Posterior cingulate gyrus (tissue), 11 donors: ENCODE data around the gene VSIG10L.

Source experiments
- DNase-seq, 10 donors: peaks; one replicate each; pipeline versions ENCODE4 v3.0.0 to v3.0.0-alpha.2; 2020 to 2021; ENCODE audit warnings: mixed read lengths in 3 of 10
- intact Hi-C: fragments of 100-400 bp; cut with DNase I; formaldehyde crosslinking; loops from one replicate; pipeline ENCODE4 v1.15.1; 2023

VSIG10L gene

DNA sequence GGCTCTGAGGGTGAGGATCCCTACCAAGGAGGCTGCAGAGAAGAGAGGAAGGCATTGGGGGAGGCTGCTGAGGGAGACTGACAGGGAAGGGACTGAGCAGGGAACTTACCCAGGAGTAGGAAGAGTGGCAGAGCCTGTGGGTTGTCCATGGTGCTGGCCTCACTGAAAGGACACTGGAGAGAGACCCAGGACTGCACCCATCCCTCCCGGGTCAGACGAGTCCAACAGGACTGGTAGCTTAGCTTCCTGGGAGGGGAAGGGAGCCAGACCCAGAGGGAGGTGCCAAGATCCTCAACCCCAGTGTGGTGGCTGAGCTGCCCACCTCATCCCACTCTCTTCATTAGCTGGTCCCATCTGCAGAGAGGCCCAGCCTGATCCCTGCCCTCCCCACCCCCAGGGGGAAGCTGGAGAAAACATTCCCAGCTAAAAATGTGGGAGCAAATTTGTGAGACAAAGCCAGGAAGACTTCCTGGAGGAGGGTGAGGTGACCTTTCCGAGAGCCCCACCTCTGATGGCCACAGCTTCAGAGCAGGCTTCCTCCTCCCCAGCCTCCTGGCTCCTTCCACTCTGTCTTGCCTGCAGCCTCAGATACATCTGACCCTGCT, at the start of gene VSIG10L:
Gene VSIG10L, minus strand, starts transcription at position 164 of the 605 bp plus-strand sequence. Its CDS starts 15 bp downstream, at position 149.
- intact Hi-C loops: no loop called here
- peak in 3 of 10 donors; percentile 37 to 69 (median 51) for DNase-seq

- intact Hi-C loops: loop anchor here (10.0 kb wide), 1 partner anchor 264 kb away; no protein-coding TSS in a partner anchor
- no peak for DNase-seq
Observed at GRCh38 chr19:51391073-51391611, 49.2 kb upstream of the VSIG10L start.

DNA sequence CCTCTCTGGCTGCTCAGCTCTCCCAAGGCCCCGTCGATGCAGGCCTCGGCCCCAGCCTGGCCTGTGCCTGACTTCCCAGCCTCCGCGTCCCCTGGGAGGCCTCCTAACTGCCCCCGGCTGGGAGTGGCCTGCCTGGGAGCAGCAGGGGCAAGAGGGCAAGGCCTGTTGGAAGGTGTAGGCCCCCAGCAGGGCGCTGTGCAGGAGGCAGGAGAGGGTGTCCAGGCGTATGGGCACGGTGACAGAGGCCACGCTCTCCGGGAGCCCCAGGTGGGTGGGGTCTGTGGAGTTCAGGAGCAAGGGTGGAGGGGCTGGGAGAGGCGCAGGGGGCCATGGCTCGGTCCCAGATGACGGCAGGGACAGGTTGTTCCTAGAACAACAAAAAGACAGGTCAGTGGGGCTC, 47.2 kb upstream of the VSIG10L start:
- peak in 2 of 10 donors; percentile 49 to 79 for DNase-seq
- intact Hi-C loops: no loop called here

- intact Hi-C loops: no loop called here
- peak in 2 of 10 donors; percentile 12 to 48 for DNase-seq
Observed at GRCh38 chr19:51387924-51388389, 46.0 kb upstream of the VSIG10L start, which contains the start of gene LIM2. TSS of gene LIM2 (minus strand) at chr19:51387974. CDS start at chr19:51387443, 531 bp downstream.

DNA sequence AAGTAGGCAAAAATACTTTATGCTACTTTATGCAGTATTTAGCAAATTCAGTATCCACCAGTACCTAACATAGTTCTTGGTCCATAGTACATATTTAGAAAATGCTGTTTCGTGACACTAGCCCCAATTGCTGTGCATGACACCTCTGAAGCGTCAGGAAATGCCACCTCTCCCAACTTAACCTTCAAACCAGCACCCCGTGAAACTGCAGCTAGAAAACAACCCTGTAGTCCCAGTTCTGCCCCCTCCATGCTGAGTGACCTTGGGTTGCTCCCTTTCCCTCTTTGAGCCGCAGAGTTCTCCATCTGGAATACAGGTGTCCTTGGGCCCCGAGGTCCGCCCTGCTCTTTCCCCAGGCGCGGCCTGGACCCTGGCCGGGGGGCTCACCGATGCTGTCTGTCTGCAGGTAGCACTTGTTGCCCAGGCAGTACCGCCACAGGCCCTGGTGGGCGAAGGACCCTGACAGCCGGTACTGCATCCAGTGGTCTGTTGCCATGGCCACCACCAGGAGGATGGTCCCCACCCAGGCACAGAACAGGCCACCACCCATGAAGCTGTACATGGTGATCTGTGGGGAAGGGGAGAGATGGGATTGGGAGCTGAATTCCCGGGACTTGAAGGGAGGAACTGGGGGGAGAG, 45.1 kb upstream of the VSIG10L start:
- DNase-seq: peak in 2 of 10 donors; percentile 56 to 76
- intact Hi-C loops: no loop called here

DNA sequence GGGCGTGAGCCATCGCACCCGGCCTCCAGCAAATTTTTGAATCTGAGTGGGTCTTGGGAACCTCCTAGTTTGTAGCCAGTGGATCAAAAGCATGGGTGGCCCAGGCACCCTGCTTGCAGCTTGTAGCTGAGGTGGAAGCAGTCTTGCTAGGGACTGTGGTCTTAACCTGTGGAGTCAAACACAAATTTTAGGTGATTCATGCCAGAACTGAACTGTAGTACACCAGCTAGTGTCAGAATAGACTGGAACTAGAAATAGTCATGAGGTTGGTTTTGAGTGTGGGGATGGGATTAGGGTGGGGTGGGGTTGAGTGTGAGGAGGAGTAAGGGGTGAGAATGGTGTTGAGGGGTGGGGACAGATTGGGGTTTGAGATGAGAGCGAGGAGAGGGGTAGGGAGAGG, 40.1 kb upstream of the VSIG10L start:
- peak in 1 of 10 donors; percentile 32 for DNase-seq
- intact Hi-C loops: no loop called here

DNA sequence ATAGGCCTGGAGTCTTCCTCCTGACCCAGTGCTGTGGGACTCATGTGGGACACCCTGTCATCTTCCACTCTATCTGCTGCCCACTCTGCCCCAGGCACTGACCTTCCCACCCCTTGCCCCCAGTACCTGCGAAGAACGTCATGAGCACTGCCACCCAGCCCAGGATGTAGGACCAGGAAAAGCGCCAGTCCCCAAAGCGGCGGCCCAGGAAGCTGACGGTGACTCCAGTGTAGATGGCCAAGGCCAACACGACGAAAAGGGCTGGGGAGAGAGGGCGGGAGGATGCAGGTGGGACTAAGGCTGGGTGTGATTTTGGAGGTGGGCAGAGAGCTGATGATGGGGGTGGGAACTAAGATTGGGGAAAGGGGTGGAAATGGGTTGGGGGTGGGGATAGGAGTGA, 38.4 kb upstream of the VSIG10L start:
- DNase-seq: peak in 3 of 10 donors; percentile 39 to 61 (median 58)
- intact Hi-C loops: no loop called here

DNA sequence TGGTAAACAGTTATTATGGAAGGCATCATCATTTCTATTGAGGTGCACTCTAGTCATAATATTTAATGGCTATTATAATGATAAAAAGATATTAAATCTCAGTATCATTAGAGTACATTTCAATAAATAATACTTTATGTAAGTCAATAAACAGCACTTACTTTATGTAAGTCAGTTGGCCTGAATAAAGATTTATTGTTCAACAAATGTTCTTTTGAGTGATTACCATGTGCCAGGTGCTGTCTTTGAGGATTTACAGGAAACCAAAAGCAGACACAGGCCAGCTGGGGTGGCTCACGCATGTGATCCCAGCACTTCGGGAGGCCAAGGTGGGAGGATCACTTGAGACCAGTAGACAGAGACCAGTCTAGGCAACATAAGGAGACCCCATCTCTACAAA, 35.5 kb upstream of the VSIG10L start:
- no peak for DNase-seq
- intact Hi-C loops: no loop called here

DNA sequence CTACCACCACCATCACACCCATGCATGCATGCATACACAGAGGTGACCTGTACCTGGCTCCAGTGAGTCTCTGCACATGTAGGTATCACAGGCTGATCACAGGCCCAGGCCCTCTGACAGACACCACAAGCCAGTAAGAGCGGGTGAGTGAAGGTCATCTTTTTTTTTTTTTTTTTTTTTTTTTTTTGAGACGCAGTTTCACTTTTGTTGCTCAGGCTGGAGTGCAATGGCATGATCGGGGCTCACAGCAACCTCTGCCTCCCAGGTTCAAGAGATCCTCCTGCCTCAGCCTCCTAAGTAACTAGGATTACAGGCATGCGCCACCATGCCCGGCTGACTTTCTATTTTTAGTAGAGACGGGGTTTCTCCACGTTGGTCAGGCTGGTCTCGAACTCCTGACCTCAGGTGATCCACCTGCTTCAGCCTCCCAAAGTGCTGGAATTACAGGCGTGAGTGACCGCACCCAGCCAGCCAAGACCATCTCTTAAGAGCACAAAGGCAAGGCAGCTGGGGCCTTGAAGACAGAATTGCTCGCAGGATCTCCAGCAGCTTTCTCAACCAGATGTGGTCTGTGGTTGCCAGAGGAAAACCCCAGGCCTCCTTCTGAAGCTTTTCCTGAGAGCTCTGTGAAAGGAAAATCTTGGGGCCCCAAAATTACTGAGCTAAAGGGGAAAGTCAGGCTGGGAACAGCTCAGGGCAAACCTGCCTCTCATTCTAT, 33.7 kb upstream of the VSIG10L start:
- intact Hi-C loops: no loop called here

GRCh38 chr19:51372649-51373504, 30.9 kb upstream of the VSIG10L start, which contains the start of gene NKG7:
TSS of gene NKG7 (minus strand) at chr19:51372654. CDS start at chr19:51372535, 119 bp downstream.
- peak in 3 of 10 donors; percentile 10 to 42 (median 18) for DNase-seq

More for the DNA sequence above, 33.7 kb upstream of the VSIG10L start:
- DNase-seq: peak in 3 of 10 donors; percentile 17 to 37 (median 29)

GRCh38 chr19:51372021-51372648, 30.2 kb upstream of the VSIG10L start:
- DNase-seq: peak in 3 of 10 donors; percentile 59 to 69 (median 64)
- intact Hi-C loops: no loop called here

More at GRCh38 chr19:51372649-51373504, 30.9 kb upstream of the VSIG10L start, which contains the start of gene NKG7:
- intact Hi-C loops: no loop called here

- peak in 2 of 10 donors; percentile 49 to 67 for DNase-seq
Observed at GRCh38 chr19:51371186-51371690, 29.3 kb upstream of the VSIG10L start.

GRCh38 chr19:51370230-51370629, 28.3 kb upstream of the VSIG10L start:
- DNase-seq: peak in 2 of 10 donors; percentile 9 to 39

More at GRCh38 chr19:51371186-51371690, 29.3 kb upstream of the VSIG10L start:
- intact Hi-C loops: no loop called here

GRCh38 chr19:51368366-51369282, 26.7 kb upstream of the VSIG10L start, which contains the start of gene CLDND2:
TSS of gene CLDND2 (minus strand) at chr19:51369003. CDS start at chr19:51368577, 426 bp downstream.
- DNase-seq: peak in 3 of 10 donors; percentile 72 to 88 (median 79)
- intact Hi-C loops: no loop called here

More at GRCh38 chr19:51370230-51370629, 28.3 kb upstream of the VSIG10L start:
- intact Hi-C loops: no loop called here

- intact Hi-C loops: loop anchor here (2.0 kb wide), 1 partner anchor 29 kb away; no protein-coding TSS in a partner anchor
- DNase-seq: peak; percentile 96 to 100 (median 98)
Observed at GRCh38 chr19:51367565-51368365, 25.8 kb upstream of the VSIG10L start.

DNA sequence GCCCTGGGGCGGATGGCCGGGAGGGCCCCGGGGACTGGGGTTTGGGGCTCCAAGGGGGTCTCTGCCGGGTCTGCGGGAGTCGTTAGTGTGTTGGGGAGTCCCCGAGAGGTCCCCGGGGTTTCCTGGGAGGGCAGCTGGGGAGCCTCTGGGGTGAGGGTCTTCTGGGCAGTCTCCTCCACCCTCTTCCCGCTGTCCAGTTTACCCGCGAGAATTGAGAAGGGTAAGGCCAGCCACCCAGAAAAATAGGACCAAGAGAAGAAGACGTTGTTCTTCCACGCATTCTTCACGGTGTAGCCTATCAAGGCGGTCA, 25.3 kb upstream of the VSIG10L start:
- intact Hi-C loops: loop anchor here (2.0 kb wide), 1 partner anchor 28 kb away; no protein-coding TSS in a partner anchor
- no peak for DNase-seq
